ENCODE results near the gene TPCN2. TPM values are rescaled to one million over a fixed set of nuclear protein-coding genes. Genes with fewer than 3 reads are reported as not detected.

TPCN2 gene
- total RNA-seq, 2 donors from 2014 or later, result 4.2 to 5.3 TPM

DNA sequence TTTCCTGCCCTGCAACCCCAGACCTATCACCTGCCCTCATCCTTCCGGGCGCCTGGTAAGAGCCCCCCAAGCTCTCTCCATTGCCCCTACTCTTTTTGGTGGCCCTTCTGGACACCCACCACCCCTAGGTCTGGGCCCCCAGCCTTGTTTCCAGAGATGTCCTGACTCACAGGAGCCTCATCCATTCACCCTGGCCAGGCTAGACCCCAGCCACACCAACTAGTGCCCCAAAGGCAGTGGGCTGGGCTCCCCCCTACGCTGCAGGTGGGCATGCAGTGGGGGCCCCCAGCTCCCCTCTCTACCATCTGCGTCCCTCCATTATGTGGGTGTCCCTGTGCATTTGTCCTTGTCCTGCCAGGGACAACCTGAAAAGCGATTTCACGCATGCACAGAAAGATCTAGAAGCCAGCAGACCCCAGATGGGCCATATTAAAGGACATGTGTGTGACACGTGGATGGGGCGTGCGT is 37.1 kb upstream of the TPCN2 start:
- peak overlapping the region; percentile 82 to 90 for H3K27ac ChIP-seq
- peaks cover 0 to 61% of the 10 kb centered on the region in 2 donors for H3K4me1 ChIP-seq

DNA sequence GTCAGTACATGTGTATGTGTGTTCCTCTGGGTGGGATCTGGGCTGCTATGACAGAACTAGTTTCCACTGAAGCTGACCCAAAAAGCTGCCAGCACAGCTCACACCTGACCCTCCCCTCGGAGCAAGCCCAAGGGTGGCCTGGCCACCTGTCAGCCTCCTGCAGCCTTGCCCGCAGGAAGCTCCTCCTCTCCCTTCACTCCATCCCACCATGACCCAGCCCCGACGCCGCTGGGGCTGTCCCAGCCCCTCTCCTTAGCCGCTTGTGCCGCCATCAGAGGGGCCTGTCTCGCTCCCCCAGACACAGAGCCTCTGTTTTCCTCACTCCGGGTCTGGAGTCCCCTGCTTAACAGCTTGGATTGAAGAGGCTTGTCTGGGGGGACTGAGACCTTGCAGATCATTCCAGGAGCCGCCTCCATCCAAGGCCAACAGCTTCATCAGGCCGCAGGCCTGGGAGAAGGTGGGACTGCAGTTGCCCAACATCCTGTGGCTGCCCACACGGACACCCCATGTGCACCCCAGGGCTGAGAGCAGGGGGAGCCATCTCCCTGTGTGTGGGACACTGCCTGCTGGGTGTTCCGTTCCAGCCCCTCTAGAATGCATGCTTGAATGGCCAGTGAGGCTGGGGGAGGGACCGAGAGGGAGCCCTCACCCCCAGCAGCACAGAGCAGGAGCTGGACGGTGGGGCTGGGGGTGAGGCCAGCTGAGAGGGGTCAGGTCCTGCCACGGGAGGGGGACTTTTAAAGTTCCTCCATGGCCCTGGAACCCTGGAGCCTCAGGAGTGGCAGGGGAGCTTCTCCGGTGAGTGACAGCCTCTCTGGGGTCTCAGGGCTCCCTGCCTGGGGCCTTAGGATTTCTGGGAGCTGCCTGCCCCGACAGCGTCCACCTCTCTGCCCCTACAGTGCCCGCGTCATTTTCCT is 36.4 kb upstream of the TPCN2 start:
- peak overlapping the region; percentile 82 to 90 for H3K27ac ChIP-seq
- TF ChIP-seq, protein P1, sequence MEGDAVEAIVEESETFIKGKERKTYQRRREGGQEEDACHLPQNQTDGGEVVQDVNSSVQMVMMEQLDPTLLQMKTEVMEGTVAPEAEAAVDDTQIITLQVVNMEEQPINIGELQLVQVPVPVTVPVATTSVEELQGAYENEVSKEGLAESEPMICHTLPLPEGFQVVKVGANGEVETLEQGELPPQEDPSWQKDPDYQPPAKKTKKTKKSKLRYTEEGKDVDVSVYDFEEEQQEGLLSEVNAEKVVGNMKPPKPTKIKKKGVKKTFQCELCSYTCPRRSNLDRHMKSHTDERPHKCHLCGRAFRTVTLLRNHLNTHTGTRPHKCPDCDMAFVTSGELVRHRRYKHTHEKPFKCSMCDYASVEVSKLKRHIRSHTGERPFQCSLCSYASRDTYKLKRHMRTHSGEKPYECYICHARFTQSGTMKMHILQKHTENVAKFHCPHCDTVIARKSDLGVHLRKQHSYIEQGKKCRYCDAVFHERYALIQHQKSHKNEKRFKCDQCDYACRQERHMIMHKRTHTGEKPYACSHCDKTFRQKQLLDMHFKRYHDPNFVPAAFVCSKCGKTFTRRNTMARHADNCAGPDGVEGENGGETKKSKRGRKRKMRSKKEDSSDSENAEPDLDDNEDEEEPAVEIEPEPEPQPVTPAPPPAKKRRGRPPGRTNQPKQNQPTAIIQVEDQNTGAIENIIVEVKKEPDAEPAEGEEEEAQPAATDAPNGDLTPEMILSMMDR (IDR thresholded peaks at IDR 0.05), result no peak
- H3K27me3 ChIP-seq, result peaks cover 0 to 3% of the 10 kb centered on the region in 2 donors
- no peaks in the 10 kb centered on the region for H3K36me3 ChIP-seq
- H3K9me3 ChIP-seq, result no peaks in the 10 kb centered on the region
- DNase-seq (ENCODE audit: low spot score), result no peak
- H3K4me1 ChIP-seq, result peaks cover 0 to 61% of the 10 kb centered on the region in 2 donors
- peak overlapping the region; percentile 45 to 56 for H3K4me3 ChIP-seq

More for the DNA sequence above, 37.1 kb upstream of the TPCN2 start:
- DNase-seq (ENCODE audit: low spot score), result no peak
- H3K9me3 ChIP-seq, result no peaks in the 10 kb centered on the region
- peak overlapping the region; percentile 45 to 56 for H3K4me3 ChIP-seq
- peaks cover 0 to 3% of the 10 kb centered on the region in 2 donors for H3K27me3 ChIP-seq
- no peaks in the 10 kb centered on the region for H3K36me3 ChIP-seq
- TF ChIP-seq, protein P1 (IDR thresholded peaks at IDR 0.05), result no peak

DNA sequence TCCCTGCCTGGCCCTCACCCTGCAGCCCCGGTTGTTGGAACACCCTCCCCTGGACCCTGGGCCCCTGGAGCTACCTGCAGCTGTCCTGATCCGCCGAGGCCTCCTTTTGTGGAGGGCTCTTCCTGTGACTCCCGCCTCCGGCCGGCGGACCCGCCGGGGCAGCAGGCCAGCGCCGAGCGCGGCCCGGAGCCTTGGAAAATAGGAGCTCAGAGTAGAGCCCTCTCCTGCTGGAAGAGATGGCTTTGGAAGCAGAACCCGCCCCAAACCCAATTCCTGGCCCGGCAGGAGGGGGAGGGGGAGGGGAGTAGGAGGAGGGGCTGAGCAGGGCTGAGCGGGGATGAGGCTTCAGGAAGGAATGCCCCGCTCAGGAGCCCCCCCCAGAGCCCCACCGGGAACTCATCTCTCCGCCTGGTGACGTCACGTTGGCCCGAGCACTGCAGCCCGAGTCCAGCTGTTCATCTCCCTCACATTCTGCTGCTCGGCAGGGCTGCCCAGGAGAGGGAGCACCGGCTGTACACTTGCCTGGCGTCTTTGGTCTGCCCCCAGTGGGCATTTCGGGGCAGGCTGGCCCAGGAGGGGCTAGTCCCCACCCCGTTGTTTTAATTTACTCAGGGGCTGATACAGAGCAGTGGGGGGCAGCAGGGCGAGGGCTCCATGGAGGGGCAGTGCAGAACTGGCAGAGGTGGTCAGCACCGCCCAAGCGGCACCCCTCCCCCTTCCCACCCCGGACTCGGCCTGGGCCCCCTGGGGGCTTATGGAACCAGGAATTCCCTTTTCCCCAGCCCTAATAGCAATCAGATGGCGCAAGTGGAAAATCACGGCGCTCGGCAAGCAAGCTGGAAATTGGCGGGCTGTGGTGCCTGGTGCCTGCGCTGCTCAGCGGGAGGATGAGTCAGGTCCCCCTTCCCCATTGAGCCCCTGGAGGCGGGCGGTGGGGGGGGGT is 35.5 kb upstream of the TPCN2 start, which contains the start of gene MRGPRF:
Gene MRGPRF, minus strand, starts transcription at position 238 of the 943 bp plus-strand sequence. CDS start 3,345 bp downstream, outside the sequence.
- peak; percentile 96 for DNase-seq (ENCODE audit: low spot score)
- H3K4me1 ChIP-seq, result peaks cover 0 to 59% of the 10 kb centered on the region in 2 donors
- TF ChIP-seq, protein P1 (IDR thresholded peaks at IDR 0.05), result peak; percentile 22 to 54
- H3K36me3 ChIP-seq, result no peaks in the 10 kb centered on the region
- H3K27ac ChIP-seq, result peak within 1 kb of the TSS; percentile 82 to 90
- H3K9me3 ChIP-seq, result no peaks in the 10 kb centered on the region
- peaks cover 0 to 3% of the 10 kb centered on the region in 2 donors for H3K27me3 ChIP-seq
- H3K4me3 ChIP-seq, result peak within 1 kb of the TSS; percentile 45 to 56

DNA sequence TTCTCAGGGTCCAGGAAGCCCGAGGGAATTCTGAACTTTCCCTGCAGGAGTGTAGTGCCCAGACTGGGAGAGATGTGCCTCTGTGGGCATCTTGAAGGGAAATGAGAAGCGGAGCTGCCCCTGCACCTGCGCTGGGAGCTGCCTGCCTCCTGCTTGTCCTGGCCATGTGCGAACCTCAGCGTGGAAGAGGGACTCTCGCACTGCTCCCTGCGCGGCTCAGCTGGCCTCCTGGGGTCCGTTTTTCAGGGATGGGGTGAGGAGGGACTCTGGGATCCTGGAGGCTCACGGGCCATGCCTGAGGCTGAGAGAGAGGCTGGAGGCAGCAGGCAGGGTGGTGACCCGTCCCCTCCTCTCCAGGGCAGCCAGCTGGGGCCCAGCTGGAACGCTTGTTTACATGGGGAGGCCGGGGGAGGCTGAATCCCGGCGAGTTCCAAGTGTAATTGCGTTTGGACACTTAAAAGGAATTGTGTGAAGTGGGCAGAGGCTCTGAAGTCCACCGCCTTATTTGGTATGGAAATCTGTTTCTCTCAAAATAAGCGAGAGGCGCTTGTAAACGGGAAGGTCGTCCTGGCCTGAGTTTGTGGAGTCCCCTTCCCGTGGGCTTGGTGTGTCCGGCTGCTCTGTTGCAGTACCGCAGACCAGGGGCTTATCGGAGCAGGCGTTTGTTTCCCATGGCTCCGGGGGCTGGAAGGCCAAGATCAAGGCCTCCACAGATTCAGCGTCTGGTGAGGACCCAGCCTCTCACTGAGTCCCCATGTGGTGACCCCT is 34.5 kb upstream of the TPCN2 start:
- H3K27me3 ChIP-seq, result peaks cover 0 to 3% of the 10 kb centered on the region in 2 donors
- peak overlapping the region in 1 of 2 donors; percentile 56 for H3K4me3 ChIP-seq
- H3K9me3 ChIP-seq, result no peaks in the 10 kb centered on the region
- TF ChIP-seq, protein P1 (IDR thresholded peaks at IDR 0.05), result no peak
- no peak for DNase-seq (ENCODE audit: low spot score)
- peaks cover 0 to 49% of the 10 kb centered on the region in 2 donors for H3K4me1 ChIP-seq
- no peaks in the 10 kb centered on the region for H3K36me3 ChIP-seq
- H3K27ac ChIP-seq, result peak overlapping the region; percentile 82 to 90
